Measurements from ENCODE around the gene SELENOO.

The SELENOO gene

GRCh38 chr22:50201191-50202129 is 649 bp downstream of the SELENOO start (continued):
- TF ChIP-seq POU6F1 (CRISPR knock-in tag; IDR thresholded peaks at IDR 0.05; ENCODE audit: borderline replicate concordance, low read depth) (no peak), ISL1 (CRISPR knock-in tag; IDR thresholded peaks at IDR 0.05) (no peak)

DNA sequence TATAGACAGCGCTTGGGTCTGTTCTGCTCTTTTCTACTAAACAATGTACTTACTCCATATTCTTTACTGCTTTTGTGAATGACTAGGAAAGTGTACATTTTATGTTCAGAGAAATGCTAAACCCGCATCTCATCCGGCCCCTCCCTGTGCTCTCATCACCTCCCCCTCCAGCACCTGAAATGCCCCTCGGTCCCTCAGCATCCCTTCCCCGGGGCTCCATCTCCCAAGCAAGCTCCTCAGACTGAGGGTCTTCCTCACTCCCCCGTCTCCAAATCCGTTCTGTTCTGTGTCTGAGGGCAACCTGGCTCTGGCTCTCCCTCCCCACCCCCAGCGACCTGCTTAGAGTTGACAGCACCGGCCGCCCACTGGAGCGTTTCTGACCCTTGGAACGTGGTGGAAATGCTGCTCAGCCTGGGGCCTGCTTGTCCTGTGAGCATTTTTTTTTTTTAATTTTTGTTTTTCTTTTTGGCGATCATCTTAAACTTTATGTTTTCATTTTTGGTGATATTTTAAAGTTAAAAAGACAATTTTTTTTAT is 1.4 kb downstream of the SELENOO start:
- TF ChIP-seq GLIS3 (CRISPR knock-in tag; IDR thresholded peaks at IDR 0.05) (no peak), RARB (CRISPR knock-in tag; IDR thresholded peaks at IDR 0.05) (no peak), ARNTL (CRISPR knock-in tag; IDR thresholded peaks at IDR 0.05; ENCODE audit: borderline replicate concordance, low read depth) (no peak), OSR1 (CRISPR knock-in tag; IDR thresholded peaks at IDR 0.05) (no peak), CSDC2 (CRISPR knock-in tag; IDR thresholded peaks at IDR 0.05) (no peak), BACH2 (CRISPR knock-in tag; IDR thresholded peaks at IDR 0.05; ENCODE audit: borderline replicate concordance) (no peak), ISL1 (CRISPR knock-in tag; IDR thresholded peaks at IDR 0.05) (no peak), ZFP30 (CRISPR knock-in tag; IDR thresholded peaks at IDR 0.05) (no peak), TCF4 (CRISPR knock-in tag; IDR thresholded peaks at IDR 0.05; ENCODE audit: borderline replicate concordance) (no peak), ZNF565 (CRISPR knock-in tag; conservative IDR thresholded peaks at IDR 0.05; ENCODE audit: low read depth) (no peak), CREB5 (CRISPR knock-in tag; IDR thresholded peaks at IDR 0.05; ENCODE audit: low read depth) (no peak), PPARA (CRISPR knock-in tag; IDR thresholded peaks at IDR 0.05; ENCODE audit: borderline replicate concordance) (no peak), ZNF70 (CRISPR knock-in tag; IDR thresholded peaks at IDR 0.05) (no peak), POU6F1 (CRISPR knock-in tag; IDR thresholded peaks at IDR 0.05; ENCODE audit: borderline replicate concordance, low read depth) (no peak), CSRNP3 (CRISPR knock-in tag; IDR thresholded peaks at IDR 0.05) (no peak), SNAI2 (CRISPR knock-in tag; IDR thresholded peaks at IDR 0.05) (no peak), ESRRG (CRISPR knock-in tag; IDR thresholded peaks at IDR 0.05) (no peak), ZNF8 (CRISPR knock-in tag; IDR thresholded peaks at IDR 0.05) (no peak)
- TF ChIP-seq, protein P1, sequence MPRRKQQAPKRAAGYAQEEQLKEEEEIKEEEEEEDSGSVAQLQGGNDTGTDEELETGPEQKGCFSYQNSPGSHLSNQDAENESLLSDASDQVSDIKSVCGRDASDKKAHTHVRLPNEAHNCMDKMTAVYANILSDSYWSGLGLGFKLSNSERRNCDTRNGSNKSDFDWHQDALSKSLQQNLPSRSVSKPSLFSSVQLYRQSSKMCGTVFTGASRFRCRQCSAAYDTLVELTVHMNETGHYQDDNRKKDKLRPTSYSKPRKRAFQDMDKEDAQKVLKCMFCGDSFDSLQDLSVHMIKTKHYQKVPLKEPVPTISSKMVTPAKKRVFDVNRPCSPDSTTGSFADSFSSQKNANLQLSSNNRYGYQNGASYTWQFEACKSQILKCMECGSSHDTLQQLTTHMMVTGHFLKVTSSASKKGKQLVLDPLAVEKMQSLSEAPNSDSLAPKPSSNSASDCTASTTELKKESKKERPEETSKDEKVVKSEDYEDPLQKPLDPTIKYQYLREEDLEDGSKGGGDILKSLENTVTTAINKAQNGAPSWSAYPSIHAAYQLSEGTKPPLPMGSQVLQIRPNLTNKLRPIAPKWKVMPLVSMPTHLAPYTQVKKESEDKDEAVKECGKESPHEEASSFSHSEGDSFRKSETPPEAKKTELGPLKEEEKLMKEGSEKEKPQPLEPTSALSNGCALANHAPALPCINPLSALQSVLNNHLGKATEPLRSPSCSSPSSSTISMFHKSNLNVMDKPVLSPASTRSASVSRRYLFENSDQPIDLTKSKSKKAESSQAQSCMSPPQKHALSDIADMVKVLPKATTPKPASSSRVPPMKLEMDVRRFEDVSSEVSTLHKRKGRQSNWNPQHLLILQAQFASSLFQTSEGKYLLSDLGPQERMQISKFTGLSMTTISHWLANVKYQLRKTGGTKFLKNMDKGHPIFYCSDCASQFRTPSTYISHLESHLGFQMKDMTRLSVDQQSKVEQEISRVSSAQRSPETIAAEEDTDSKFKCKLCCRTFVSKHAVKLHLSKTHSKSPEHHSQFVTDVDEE (CRISPR knock-in tag; IDR thresholded peaks at IDR 0.05), result no peak
- TF ChIP-seq, protein P2, sequence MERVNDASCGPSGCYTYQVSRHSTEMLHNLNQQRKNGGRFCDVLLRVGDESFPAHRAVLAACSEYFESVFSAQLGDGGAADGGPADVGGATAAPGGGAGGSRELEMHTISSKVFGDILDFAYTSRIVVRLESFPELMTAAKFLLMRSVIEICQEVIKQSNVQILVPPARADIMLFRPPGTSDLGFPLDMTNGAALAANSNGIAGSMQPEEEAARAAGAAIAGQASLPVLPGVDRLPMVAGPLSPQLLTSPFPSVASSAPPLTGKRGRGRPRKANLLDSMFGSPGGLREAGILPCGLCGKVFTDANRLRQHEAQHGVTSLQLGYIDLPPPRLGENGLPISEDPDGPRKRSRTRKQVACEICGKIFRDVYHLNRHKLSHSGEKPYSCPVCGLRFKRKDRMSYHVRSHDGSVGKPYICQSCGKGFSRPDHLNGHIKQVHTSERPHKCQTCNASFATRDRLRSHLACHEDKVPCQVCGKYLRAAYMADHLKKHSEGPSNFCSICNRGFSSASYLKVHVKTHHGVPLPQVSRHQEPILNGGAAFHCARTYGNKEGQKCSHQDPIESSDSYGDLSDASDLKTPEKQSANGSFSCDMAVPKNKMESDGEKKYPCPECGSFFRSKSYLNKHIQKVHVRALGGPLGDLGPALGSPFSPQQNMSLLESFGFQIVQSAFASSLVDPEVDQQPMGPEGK (CRISPR knock-in tag; IDR thresholded peaks at IDR 0.05; ENCODE audit: borderline replicate concordance), result no peak
- no peak for ATAC-seq
